HG03558 (cell line): ENCODE measurements around the gene GIN1.
"Not testable (repeated sequence)": the region's sequence is repeated elsewhere in the genome, so short reads cannot be mapped to it uniquely, and the experiment has no call there.

ENCODE experiments used
- ATAC-seq: cut with Tn5 transposase; IDR thresholded peaks from one replicate; pipeline ENCODE4 v1.9.1; 2021; ENCODE audit warnings: moderate number of reproducible peaks; ENCODE audit not compliant: unreplicated experiment; ENCODE audit errors: extremely low read depth

The GIN1 gene

GRCh38 chr5:103111468-103111867, 8.5 kb downstream of the GIN1 start:
- ATAC-seq: no peak

GRCh38 chr5:103110403-103110802, 9.5 kb downstream of the GIN1 start:
- ATAC-seq: no peak

- no peak for ATAC-seq
Measured at GRCh38 chr5:103109277-103109676, 10.7 kb downstream of the GIN1 start.

GRCh38 chr5:103108086-103108485, 11.9 kb downstream of the GIN1 start:
- no peak for ATAC-seq

GRCh38 chr5:103102234-103102633, 17.7 kb downstream of the GIN1 start:
- no peak for ATAC-seq

- ATAC-seq: no peak
Measured at GRCh38 chr5:103101079-103101750, 18.7 kb downstream of the GIN1 start.

- ATAC-seq: no peak
Measured at GRCh38 chr5:103098993-103099392, 20.9 kb downstream of the GIN1 start.

- no peak for ATAC-seq
Measured at GRCh38 chr5:103094737-103095136, 25.2 kb downstream of the GIN1 start.

- no peak for ATAC-seq
Measured at GRCh38 chr5:103093727-103094126, 26.2 kb downstream of the GIN1 start.

- no peak for ATAC-seq
Measured at GRCh38 chr5:103092676-103093075, 27.3 kb downstream of the GIN1 start.

- ATAC-seq: no peak
Measured at GRCh38 chr5:103090791-103091190, 29.1 kb downstream of the GIN1 start.

- no peak for ATAC-seq
Measured at GRCh38 chr5:103089272-103089671, 30.7 kb downstream of the GIN1 start.

GRCh38 chr5:103086547-103086946, 33.4 kb downstream of the GIN1 start:
- no peak for ATAC-seq

- no peak for ATAC-seq
Measured at GRCh38 chr5:103079796-103080195, 40.1 kb downstream of the GIN1 start.

GRCh38 chr5:103075442-103075841, 44.5 kb downstream of the GIN1 start:
- no peak for ATAC-seq

- not testable (repeated sequence) for ATAC-seq
Measured at GRCh38 chr5:103073500-103073899, 46.4 kb downstream of the GIN1 start.

GRCh38 chr5:103066326-103066725, 53.6 kb downstream of the GIN1 start:
- ATAC-seq: no peak

- ATAC-seq: no peak
Measured at GRCh38 chr5:103060424-103060954, 59.4 kb downstream of the GIN1 start.

- ATAC-seq: no peak
Measured at GRCh38 chr5:103059525-103059924, 60.4 kb downstream of the GIN1 start.

GRCh38 chr5:103057208-103058130, 62.5 kb downstream of the GIN1 start:
- no peak for ATAC-seq

GRCh38 chr5:103046706-103047105, 73.2 kb downstream of the GIN1 start:
- ATAC-seq: not testable (repeated sequence)
